Posterior cingulate gyrus (tissue), 11 donors: ENCODE measurements around the gene UNC13C.

Experiments
- DNase-seq, 10 donors: peaks; one replicate each; pipeline versions ENCODE4 v3.0.0 to v3.0.0-alpha.2; 2020 to 2021; ENCODE audit warnings: mixed read lengths in 3 of 10
- intact Hi-C: fragments of 100-400 bp; cut with DNase I; formaldehyde crosslinking; loops from one replicate; pipeline ENCODE4 v1.15.1; 2023

The UNC13C gene

DNA sequence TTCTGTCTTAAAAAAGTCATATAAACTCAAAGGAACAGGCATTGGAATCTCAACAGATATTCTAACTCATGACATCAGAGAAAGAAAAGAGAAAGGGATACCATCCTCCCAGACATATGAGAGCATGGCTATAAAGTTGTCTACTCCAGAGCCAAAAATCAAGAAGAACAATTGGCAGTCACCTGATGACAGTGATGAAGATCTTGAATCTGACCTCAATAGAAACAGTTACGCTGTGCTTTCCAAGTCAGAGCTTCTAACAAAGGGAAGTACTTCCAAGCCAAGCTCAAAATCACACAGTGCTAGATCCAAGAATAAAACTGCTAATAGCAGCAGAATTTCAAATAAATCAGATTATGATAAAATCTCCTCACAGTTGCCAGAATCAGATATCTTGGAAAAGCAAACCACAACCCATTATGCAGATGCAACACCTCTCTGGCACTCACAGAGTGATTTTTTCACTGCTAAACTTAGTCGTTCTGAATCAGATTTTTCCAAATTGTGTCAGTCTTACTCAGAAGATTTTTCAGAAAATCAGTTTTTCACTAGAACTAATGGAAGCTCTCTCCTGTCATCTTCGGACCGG is 35.9 kb downstream of the UNC13C start:
- no peak for DNase-seq
- intact Hi-C loops, result no loop called here

DNA sequence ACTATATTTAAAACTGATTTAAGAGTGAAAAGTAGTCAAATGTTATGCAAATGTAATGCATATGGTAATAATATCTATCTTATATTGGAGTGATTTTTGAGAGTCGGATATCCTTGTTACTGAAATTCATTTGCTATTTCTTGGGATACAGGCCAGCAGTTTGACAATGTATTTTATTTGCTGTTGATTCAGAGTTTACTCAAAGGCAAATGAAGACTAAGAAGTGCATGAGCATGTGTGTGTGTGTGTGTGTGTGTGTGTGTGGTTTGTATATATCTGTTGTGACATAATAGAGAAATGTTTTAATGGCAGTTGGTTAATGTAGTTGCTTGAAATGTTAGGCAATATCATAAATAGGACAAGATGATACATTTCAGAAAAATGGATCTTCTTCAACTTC is 39.0 kb downstream of the UNC13C start:
- intact Hi-C loops, result no loop called here
- DNase-seq, result no peak

DNA sequence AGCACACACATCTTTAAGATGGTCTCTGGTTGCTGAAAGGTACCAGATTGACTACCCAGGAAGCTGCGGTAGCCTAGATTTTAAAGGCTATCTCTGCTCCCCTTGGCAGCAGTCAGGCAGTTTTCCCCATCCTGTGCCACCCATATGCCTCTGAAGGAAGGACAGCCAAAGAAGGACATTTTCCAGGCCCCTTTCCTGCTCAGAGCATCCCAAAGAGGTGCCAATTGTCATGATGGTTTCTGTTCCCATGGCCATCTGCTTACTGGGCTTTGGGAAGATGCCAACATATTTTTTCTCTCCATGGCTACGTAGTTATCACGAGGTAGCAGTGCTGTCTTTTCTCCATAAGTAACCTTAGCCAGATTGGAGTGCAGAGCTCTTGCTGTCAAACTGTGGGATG is 39.7 kb downstream of the UNC13C start:
- intact Hi-C loops, result no loop called here
- DNase-seq, result peak in 2 of 10 donors; percentile 7 to 8

DNA sequence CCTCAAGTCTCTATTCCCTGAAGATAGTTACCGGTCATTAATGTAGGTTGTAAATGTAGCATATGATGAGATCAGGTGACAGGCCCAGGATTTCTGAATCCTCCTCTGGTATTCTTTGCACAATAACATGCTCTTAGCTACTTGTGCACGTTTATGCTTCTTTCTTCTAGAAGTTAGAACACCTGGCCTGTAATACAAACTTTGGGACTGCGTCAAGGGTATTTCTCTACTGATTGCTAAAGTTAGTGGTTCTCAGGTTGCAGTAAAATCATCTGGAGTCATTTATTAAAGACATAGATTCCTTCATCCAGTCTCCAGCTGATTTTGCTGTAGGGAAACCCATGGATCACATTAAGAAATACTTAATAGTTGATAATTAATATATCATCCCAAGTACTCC is 48.0 kb downstream of the UNC13C start:
- no peak for DNase-seq
- intact Hi-C loops, result no loop called here

DNA sequence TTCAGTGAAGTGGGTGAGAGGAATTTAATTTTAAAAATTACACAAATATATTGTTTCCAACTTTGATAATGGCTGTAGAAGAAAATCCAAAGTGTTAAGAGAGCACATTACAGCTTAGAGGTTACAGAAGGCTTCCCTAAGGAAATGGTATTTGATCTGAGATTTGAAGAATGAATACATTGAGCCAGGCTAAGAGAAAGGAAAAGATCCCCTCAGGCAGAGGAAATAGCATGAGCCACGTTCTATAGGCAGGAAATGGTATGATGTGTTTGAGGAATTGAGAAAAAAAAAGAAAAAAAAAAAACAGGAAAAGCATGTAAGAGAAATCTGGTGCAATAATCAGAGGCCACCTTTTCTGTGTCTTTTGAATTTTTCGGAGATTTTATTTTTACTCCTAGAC is 48.6 kb downstream of the UNC13C start:
- intact Hi-C loops, result no loop called here
- no peak for DNase-seq

DNA sequence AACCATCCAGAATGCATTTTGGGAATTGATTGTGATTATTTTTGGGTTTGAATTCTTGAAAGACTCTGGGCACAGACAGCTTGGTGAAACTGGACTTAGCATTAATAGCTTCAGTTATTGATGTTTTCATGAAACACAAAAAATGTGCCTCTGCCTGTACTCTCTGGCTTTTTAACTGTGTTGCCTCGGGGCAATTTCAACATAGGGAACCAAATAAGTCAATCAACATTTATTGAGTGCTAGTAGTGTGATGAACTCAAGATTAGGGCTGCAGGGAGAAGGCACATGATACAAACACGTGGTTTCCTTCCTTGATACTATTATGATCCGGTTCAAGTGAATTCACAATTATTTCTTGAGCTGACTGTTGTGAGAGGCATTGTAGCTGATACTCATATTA is 50.8 kb downstream of the UNC13C start:
- intact Hi-C loops, result no loop called here

DNA sequence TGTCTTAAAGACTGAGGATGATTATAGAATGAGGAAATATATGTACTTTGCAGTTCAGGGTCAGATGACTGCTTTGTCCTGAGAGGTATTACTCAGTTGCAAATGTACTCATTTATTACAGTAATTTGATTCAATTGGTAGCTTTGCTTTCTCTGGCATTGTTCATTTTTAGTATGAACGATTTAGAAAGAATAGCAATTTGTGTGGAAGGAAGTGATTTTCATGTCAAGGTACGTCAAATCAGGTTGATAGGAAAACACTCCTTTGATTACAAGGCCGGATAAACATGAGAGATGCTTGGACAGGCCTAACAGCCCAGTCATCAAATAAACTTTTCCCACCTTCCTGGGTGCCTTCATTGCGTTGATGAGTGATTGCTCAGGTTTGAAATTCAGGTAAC is 53.8 kb downstream of the UNC13C start:
- no peak for DNase-seq
- intact Hi-C loops, result no loop called here

More for the DNA sequence above, 50.8 kb downstream of the UNC13C start:
- DNase-seq, result no peak

DNA sequence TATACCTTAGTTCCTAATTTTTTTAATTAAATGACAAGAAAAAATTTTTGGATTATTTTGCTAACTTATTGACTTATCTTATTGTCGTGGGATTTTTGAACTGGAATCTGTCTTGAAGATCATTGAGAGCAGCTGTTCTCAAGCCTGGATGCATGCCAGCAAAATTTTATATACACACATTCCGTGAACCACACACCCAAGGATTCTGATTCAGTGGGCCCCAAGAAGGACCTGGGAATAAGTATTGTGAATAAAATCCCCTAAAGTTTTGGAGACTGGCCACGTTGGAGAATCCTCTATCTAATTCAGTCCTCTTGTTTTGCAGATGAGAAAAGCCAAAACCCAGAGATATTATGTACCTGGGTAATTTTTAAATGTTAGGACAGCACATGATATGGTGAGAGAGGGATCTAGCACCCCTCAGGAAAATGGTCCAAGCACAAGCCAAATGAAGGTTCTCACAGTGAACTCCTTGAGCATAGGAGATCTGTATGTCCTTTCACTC is 55.2 kb downstream of the UNC13C start:
- no peak for DNase-seq
- intact Hi-C loops, result no loop called here

DNA sequence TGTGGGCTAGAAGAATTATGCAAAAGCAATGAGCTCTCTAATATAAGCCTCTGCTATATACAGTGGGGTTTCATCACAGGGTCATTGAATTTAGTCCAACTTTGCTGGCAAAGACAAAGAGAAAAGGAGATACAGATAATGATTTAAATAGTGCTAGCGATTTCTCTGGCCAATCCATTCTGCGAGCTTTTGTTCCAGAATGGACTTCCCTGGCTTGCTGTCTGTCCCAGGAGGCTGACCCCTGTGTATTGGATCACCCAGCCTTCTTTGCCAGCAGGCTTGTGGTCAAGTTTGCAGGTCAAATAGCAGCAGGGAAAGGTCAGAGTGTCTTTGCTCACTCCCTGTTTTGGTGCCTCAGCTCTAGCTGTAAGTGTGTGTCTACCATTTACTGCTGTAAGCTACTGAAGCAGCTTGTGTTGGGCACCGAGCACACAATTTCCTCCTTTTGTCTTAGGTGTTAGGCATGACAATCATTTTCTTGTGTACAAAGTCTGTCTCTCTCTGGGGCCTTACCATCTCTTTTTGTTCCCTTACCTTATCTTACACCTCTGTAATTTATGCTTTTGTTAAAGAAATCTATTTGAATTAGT is 55.7 kb downstream of the UNC13C start:
- intact Hi-C loops, result no loop called here
- DNase-seq, result no peak

DNA sequence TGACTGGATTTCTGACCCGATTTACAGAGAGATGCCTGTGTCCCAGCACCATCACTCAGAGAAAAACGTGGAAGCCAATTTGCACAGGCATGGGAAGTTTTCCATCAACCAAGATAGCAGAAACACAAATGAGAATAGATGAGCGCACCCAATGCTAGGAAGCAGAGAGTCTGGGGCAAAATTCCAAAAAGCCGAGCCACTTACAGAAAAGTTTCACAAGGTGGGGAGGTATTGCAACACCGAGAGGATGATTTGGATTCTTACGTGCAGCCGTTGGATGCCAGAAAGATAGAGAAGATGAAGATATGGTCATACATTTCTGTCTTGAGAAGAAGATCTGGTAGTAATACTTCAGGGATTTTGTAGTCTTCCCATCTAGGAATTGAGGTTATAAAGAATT is 57.4 kb downstream of the UNC13C start:
- intact Hi-C loops, result no loop called here
- no peak for DNase-seq

DNA sequence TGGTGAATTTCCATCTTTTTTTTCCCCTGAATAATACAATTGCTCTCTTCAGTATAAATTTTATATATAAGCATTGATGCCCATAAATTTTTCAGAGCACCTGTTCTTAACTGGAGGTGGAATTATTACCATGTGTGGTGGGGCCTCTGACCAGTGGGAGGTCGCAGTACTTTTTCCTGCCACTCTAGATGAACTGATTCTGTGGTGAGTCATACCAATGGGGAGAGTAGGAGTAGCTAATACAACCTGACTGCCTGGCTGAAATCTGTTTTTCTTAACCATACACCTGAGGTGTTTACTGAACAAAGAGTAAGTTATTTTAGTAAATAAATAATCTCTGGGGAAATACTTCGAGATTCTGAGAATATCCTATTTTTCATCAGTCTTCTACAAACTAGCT is 67.2 kb downstream of the UNC13C start:
- intact Hi-C loops, result no loop called here

DNA sequence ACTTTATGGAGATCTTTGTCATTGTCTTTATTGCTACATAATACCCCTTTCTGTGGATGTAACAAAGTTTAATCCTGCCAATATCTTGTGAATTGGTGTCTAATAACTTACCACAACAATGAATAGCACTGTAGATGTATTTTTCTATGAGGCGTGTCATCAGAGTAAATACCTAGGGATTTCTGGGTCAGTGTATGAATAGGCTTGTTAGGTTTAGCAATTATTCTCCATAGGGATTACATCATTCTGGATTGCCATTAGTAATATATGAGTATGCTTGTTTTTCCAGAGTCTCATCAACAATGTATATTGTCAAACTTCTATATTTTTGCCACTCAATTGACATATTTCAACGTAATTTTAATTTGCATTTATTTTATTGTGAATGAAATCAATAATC is 67.9 kb downstream of the UNC13C start:
- DNase-seq, result no peak
- intact Hi-C loops, result no loop called here

More for the DNA sequence above, 67.2 kb downstream of the UNC13C start:
- DNase-seq, result no peak

DNA sequence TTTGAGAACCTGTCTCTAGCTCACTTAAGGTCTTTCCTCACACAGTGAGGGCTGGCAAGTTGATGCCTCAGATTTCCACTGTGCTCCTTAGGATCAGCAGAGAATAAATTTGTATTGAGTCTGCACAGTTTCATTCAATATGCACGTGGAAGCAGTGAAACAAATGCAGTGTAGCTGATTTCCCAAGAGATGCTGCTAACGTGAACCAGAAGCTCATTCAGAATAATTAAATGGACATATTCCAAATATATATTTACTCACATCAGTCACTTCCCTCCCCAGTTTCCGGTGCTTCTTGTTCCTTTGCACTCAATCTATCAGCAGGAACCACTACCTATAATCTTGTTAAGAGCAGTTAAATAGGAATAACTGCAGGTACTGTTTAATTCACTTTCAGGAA is 86.1 kb downstream of the UNC13C start:
- DNase-seq, result no peak

DNA sequence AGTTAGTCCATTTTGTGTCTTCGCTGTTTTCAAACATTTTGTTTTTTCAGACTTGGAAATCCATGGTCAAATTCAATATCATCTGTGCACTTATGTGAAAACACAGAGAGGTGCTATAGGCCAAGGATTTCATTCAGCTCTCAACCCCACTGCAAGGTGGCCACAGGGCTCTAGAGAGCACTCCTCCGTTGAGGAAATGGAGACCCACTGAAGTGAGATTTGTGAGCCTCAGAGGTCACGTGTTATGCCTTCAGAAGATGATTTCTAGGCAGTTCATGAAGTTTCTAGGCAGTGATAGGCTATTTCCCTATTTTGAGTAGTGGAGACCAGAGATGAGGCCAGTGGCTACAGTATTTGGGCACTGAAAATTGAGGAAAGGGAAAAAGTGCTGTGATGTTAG is 88.2 kb downstream of the UNC13C start:
- DNase-seq, result no peak
- intact Hi-C loops, result no loop called here

More for the DNA sequence above, 86.1 kb downstream of the UNC13C start:
- intact Hi-C loops, result no loop called here

DNA sequence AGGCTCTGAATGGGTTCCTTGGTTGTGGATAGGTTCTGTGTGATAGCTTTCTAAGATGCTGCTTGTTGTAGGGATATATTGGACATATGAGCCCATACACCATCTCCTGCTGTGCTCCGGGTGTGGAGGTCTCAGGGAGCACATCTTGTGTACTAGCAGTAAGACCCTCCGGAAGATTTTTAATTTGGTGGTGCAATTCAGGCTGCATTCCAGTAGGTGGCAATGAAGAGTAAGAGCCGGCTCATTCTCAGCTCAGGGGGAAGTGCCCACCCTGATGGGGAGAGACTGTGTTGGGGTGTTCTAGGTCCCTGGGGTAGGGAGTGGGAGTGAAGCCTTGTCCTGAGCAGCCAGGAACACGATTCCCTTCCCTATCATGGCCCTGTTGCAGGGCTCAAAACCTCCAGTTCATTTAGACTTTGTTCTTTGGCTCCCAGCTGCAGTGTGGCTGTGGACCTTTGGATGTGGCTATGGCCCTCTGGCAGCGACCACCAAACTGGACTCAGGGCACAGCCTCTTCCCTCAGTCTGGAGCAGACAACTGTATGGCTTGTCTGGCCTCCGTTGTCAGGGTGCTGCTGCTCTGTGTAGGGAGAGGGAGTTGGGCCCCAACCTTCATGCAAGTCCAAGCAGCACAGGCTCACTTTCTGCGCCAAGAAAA is 104.7 kb downstream of the UNC13C start:
- no peak for DNase-seq
- intact Hi-C loops, result no loop called here

DNA sequence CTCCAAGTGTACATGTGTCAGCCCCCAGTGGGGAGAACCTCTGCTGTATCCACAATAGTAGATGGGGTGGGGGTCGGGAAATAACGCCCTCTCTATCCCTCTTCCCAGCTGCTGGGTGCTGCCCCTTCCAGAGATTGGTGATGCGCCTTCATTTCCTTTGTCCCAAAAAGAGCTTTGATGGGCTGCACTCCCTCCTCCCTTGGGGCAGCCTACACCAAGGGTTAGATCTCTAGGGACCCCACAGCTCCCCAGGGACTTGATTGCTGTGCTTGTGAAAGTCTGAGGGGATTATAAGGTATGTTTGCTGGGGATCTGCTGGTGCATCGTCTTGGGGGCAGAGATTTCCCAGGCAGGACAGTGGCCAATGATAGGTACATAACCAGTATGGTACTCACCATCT is 105.3 kb downstream of the UNC13C start:
- intact Hi-C loops, result no loop called here
- no peak for DNase-seq

DNA sequence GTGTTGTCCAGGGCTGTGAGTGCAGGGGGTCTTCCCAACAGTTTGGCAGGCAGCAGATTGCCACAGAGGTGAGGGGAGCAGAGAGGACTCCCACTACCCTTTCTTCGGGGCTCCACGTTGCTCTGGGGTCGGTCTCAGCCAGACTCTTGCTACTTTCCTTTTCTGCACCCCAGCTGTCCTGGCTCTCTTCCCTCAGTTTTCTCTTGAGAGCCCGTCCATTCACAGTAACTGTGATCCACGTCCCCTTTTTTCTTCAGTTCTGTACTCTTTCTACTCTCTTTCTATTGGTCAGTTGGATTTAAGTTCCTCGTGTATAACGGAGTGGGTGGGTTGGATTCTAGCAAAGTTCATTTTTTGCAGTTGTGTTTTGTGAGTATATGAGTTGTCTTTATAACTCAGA is 105.8 kb downstream of the UNC13C start:
- intact Hi-C loops, result no loop called here
- DNase-seq, result no peak

DNA sequence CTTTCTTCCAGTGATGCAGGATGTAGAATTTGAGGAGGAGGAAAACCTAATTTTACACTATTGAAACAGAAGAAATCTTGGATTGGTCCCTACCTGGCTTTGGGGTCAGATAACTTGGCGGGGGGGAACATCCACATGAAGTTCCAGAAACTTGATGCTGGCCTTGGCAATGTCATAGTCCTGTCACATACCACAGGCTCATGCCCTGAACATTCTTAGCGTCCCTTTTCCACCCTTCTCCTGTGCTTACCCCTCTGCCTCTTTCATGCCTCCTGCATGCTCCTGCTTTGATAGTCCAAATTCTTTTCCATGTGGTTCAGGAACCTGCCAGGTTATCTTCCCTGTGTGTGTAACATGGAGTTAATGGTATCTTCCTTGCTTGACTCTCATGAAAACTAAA is 110.6 kb downstream of the UNC13C start:
- DNase-seq, result no peak

DNA sequence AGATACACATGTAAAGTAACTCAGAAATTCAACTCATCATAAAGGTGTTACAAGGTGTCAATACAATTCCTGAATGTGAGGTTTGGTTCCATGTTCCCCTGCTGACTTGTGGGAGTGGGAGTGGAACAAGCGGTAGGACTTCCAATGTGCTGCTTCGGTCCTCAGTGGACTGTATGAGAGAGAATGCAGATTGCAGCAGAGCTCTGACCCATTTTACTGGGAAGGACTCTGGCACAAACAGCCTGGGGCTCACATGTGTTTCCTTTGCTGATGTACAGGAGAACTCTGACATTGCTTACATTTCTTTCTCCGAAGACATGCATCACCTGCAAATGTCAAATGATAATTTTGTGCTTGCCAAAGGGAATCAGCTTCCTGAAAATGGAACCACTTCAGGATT is 111.5 kb downstream of the UNC13C start:
- intact Hi-C loops, result no loop called here
- no peak for DNase-seq

More for the DNA sequence above, 110.6 kb downstream of the UNC13C start:
- intact Hi-C loops, result no loop called here

DNA sequence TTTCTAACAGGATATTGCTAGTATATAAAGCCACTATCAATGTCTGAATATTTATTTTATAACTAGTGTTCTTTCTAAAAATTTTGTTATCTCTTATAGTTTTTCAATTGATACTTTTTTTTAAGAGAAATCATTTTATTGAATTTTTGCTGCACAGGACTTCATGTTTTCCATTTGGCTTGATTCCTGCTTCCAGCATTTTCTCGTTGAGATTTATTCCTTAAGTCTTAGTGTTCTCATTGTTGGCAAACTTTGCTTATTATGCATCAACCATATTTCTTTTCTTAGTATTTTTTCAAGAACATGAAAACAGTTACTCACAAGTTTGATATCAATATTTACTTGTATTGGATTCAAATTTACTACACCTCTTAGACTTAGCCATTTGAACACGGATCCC is 113.4 kb downstream of the UNC13C start:
- intact Hi-C loops, result no loop called here
- DNase-seq, result no peak

DNA sequence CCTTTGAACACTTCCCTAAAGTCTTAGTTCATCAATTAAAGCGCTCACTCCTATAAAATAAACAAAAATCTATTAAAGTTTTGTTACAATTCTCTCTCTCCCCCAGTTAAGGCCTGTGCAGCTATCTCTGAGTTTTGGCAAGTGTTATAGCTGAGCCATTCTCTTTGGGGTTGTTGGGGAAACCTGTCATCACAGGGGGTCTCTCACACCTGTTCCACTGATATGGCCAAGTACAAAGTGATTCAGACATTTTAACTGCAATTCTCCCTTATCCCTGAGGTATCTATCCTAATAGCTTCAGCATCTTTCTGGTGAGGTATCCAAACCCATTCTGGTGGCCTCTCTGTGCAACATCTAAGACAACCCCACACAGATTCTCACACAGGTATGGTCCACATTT is 116.4 kb downstream of the UNC13C start:
- no peak for DNase-seq
- intact Hi-C loops, result no loop called here

DNA sequence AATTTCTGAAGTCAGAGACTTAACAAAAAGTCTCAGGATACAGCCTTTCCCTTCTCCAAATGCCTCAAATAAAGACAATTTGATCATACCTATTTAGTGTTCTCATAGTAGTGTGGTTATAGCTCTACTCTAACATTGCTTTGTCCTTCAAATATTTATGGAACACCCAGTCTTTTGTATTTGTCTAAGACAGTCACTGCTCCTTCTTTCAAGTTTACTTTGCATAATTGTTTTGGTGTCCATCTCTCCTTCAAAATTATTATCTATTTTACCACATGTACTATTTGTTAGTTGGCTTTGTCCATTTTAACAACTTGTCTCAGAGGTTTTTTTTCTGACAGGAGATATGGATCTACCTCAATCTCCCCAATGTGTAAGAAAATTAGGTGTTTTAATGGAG is 118.8 kb downstream of the UNC13C start:
- intact Hi-C loops, result no loop called here
- no peak for DNase-seq
